GM12864 (cell line): ENCODE measurements around the gene CCDC146.
"Not testable (repeated sequence)": the region's sequence is repeated elsewhere in the genome, so short reads cannot be mapped to it uniquely, and the experiment has no call there.

Source experiments
- DNase-seq: peaks from one replicate; pipeline ENCODE4 v3.0.0-alpha.2; 2011; ENCODE audit warnings: low read depth
- H3K4me3 ChIP-seq: 2 replicates; pipeline ENCODE4 v1.5.1; 2011; ENCODE audit warnings: mild to moderate bottlenecking, low read depth, low read length, control low read depth

CCDC146 gene

DNA sequence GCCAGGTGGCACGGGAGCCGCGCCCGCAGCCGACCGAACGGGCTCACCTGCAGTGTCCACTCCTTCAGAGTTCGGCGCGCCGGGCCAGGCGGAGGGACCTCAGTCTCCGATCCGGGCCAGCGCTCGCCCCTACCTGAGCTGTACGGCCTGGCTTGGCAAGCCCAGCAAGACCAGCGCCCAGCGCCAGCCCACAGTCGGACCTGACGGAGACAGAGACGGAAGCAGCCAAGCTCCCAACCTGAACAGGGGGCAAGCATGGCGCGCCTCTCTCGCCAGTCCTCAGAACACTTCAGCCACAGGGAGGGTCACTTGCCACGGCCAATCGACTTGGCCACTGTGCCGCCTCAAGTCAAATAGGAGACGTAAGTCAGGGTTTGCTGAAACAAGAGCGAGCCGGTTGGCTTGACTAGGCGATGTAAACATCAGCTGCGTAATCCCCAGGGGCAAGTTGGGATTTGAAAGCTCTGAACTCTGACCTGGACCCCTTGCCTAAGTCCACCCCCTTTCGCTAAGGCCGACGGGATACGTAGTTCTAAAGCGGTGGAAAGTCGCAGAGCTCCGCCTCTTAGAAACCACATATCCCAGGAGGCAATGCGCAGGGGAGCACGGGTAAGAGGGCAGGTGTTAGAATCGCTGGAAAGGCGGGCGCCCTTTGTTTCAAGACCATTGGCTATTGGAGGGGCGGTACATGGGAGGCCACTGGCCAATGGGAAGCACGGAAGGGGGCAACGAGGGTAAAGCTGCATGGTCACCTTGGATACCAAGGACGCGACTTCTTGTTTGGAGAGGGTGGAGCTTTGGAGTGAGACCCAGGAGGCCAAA lies at the start of gene CCDC146:
CCDC146 (plus strand) TSS at position 756 of the 822 bp plus-strand sequence. CDS start 45,054 bp downstream, outside the sequence.
- peak within 1 kb of the TSS; percentile 68 for H3K4me3 ChIP-seq
- peak; percentile 98 for DNase-seq

- H3K4me3 ChIP-seq, DNase-seq: not testable (repeated sequence)
Observed at GRCh38 chr7:77074786-77075396, 47.5 kb upstream of the CCDC146 start.

- not testable (repeated sequence) for H3K4me3 ChIP-seq, DNase-seq
Observed at GRCh38 chr7:77077060-77077459, 45.4 kb upstream of the CCDC146 start.

DNA sequence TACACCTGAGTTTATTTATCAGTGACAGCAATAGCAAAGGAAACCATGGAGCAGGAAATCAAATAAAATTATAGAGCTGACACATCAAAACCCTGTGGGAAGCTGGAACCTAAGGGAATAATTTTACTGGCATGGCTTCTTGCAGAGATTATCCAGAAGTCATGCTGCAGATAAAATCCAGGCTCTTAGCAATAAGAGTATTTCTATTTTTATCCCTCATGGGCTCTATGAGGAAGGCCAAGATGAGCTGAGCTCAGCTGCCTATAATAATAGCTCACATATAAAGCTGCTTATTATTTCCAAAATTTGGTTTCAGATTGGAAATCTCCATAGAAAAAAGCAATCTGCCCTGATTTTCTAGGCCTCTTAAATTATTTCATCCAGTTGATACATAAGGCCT lies 43.3 kb upstream of the CCDC146 start:
- DNase-seq, H3K4me3 ChIP-seq: not testable (repeated sequence)

GRCh38 chr7:77079624-77080023 lies 42.8 kb upstream of the CCDC146 start:
- DNase-seq, H3K4me3 ChIP-seq: not testable (repeated sequence)

GRCh38 chr7:77080236-77080635 lies 42.2 kb upstream of the CCDC146 start:
- DNase-seq, H3K4me3 ChIP-seq: not testable (repeated sequence)

GRCh38 chr7:77082192-77082591 lies 40.2 kb upstream of the CCDC146 start:
- not testable (repeated sequence) for DNase-seq, H3K4me3 ChIP-seq

GRCh38 chr7:77092301-77092700 lies 30.1 kb upstream of the CCDC146 start:
- not testable (repeated sequence) for DNase-seq, H3K4me3 ChIP-seq

DNA sequence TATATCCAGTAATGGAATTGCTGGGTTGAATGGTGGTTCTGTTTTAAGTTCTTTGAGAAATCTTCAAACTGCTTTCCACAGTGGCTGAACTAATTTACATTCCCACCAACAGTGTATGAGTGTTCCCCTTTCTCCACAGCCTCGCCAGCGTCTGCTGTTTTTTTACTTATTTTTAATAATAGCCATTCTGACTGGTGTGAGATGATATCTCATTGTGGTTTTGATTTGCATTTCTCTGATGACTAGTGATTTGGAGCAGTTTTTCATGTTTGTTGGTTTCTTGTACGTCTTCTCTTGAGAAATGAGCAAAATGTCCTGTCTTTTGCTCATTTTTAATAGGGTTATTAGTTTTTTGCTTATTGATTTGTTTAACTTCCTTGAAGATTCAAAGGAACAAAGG lies 21.9 kb upstream of the CCDC146 start:
- not testable (repeated sequence) for DNase-seq

GRCh38 chr7:77101187-77101586 lies 21.2 kb upstream of the CCDC146 start:
- not testable (repeated sequence) for DNase-seq, H3K4me3 ChIP-seq

More for the DNA sequence above, 21.9 kb upstream of the CCDC146 start:
- H3K4me3 ChIP-seq = not testable (repeated sequence)

DNA sequence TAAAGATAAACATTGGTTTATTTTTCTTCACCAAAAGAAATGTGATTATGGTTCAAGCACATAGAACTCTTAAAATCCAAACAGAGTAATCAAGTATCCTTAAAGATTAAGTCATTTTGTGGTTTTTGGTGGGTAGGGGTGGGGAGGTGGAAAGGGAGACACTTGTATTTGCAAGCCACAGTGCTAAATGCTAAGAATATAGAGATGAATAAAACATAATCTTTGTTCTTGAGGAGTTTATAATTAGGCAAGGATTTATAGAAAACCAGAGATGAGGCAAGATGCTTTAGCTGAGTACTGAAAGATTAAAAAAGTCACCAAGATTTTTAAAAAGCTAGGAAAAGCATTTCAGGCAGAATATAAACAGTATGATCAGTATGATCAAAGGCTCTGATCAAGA lies 19.7 kb upstream of the CCDC146 start:
- H3K4me3 ChIP-seq, DNase-seq: not testable (repeated sequence)

GRCh38 chr7:77105904-77106303 lies 16.5 kb upstream of the CCDC146 start:
- not testable (repeated sequence) for H3K4me3 ChIP-seq, DNase-seq

DNA sequence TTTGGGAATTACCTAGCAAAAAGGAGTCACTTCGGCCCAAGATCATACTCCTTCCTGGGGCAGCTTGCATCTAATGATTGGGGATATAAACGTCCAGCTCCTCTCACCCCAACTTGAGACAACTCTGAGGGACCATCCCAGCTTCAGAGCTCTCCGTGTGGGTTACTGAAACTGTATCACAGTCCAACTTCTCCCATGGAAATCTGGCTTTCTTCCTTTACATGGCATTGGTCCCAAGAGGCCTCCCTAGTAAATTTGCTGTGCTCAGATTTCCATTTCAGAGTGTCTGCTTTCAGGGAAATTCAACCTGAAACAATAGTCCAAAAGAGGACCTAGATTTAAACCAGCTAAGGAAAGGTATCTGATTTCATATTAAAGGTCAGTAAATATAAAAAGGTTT lies 14.8 kb upstream of the CCDC146 start:
- not testable (repeated sequence) for DNase-seq, H3K4me3 ChIP-seq

DNA sequence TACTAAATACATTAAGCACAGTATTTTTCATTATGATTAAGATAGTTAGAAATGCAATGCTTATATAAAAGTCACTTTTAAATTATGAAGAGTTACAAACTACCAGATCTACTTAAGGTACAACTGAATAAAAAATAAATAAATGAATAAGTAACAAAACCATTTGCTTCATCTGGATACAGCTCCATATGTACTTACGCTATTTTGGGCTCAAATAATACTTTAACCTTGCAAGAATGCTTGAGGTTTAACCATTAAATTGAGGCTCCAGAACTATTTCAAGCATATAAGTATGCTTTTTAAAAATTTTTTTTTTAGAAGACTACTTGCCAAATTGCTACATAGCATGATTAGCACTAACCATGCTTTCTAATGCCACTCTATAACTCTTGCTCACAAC lies 14.1 kb upstream of the CCDC146 start:
- DNase-seq, H3K4me3 ChIP-seq: not testable (repeated sequence)

DNA sequence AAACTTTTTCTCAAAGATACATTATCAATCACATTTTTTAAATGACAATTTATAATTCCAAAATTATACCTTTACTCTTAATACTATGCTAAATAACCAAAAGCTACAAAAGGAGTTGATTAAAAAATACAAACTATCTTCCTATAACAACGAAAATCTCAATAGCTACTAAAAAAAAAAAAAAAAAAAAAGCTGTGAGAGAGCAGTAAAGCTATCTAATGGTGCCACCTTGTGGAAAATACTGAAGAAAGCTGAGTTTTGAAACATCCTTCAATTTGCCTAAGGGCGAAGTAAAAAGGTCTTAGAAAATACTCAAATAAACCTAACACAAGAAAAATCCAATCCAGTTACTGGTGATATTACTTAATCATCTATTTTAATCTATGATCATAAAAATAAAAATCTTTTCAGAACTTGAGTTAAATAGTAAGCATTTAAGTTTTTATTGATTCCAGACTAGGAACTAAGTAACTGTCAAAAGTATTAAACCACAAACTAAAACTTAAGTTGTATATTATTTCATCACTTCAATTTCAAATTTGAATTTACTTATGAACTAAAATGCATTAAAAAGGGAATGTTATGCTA lies 9.6 kb upstream of the CCDC146 start:
- H3K4me3 ChIP-seq, DNase-seq: not testable (repeated sequence)

- H3K4me3 ChIP-seq, DNase-seq: not testable (repeated sequence)
Observed at GRCh38 chr7:77125486-77125885, 3.1 kb downstream of the CCDC146 start.

DNA sequence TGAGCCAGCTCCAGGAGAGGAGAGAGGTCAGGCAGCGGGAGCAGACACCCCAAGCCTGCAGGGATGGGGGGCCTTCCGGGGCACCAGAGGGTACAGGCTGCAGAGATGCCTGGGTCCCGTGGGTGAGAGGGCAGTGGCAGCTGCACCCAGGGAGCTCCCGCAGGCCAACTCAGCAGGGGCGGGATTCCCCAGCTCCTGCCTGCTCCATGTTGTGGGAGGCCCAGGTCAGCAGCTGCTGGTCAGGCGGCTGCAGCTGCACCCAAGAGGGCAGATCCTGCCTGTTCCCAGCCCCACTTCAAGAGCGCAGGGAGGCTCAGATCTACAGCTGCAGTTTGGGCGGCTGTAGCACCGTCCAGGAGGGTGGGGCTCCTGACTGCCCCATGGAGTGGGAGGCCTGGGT lies 4.6 kb downstream of the CCDC146 start:
- H3K4me3 ChIP-seq, DNase-seq: not testable (repeated sequence)

DNA sequence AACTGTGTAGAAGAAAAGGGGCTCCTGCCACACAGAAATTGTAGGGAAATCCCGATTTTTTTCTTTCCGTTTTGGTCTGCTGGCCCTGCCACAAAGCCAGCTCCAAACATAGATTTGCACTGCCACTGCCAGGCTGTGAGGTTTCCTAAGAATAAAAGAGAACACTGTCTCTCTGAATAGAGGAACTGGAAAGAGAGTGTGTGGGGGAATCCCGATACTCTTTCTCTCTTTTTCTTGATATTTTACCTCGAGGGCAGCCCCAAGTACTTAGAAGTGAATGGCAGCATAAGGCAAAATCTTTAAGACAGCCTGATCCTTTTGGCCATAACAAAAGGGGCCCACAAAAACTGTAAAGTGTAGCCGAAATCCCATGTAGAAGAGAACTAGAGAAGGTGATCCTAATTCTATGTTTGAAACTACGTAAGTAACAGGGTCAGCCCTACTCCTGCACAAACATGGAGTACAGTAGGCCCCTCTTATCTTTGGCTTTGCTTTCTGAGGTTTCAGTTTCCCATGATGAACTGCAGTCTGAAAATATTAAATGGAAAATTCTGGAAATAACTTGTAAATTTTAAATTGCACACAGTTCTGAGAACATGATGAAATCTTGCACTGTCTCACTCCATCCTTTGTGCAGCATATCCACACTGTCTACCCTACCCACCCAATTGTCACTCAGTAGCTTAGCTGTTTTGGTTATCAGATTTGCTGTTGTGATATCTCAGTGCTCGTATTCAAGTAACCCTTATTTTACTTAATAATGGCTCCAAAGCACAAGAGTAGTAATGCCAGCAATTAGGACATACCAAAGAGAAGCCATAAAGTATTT lies 6.4 kb downstream of the CCDC146 start:
- peak; percentile 31 for DNase-seq
- not testable (repeated sequence) for H3K4me3 ChIP-seq

- H3K4me3 ChIP-seq, DNase-seq: not testable (repeated sequence)
Observed at GRCh38 chr7:77131781-77132180, 9.4 kb downstream of the CCDC146 start.
